HG02884 (cell line): ENCODE results near the gene SLC43A1.
A peak's percentile ranks its signal among the peaks of the same experiment; 100 is the strongest.

Experiments used
- ATAC-seq: cut with Tn5 transposase; IDR thresholded peaks from one replicate; pipeline ENCODE4 v1.9.1; 2021; ENCODE audit warnings: mild to moderate bottlenecking, moderate library complexity; ENCODE audit not compliant: unreplicated experiment

Gene SLC43A1

DNA sequence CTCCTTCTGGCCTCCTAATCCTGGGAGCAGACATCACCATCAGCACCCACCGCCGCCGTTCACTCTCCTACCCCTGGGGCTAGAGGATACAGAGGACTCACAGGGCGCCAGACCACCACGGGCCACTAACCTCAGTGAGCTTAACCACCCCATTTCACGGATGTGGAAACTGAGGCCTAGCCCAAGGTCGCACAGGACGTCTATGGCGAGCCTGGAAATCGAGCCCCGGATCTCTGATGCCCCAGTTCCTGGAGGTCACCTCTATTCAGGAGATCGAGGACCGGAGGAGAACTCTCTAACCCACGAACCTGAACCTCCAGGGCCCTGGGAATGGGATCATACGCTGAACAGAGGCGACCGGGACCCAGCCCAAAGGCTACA, 14.7 kb upstream of the SLC43A1 start:
- ATAC-seq = peak; percentile 6

DNA sequence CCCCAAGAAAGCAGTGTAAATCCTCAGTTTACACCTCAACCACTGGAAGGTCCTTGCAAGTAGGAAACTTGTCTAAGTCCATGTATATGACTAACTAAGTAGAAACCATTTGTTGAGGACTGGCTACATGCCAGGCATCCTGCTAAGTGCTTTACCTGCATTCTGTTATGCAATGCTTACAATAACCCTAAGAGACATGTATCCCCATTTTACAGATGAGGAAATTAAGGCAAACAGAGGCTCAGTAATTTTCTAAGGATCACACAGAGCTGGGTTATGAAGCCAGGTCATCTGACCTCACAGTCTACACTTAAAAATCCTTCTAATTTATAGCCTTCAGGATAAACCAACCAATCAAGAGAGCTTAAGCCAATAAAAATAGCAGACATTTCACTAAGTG, 13.5 kb upstream of the SLC43A1 start:
- ATAC-seq = no peak

GRCh38 chr11:57527056-57527631, 11.6 kb upstream of the SLC43A1 start:
- no peak for ATAC-seq

GRCh38 chr11:57523419-57523818, 7.9 kb upstream of the SLC43A1 start:
- no peak for ATAC-seq

- ATAC-seq = no peak
Observed at GRCh38 chr11:57521116-57521515, 5.6 kb upstream of the SLC43A1 start.

DNA sequence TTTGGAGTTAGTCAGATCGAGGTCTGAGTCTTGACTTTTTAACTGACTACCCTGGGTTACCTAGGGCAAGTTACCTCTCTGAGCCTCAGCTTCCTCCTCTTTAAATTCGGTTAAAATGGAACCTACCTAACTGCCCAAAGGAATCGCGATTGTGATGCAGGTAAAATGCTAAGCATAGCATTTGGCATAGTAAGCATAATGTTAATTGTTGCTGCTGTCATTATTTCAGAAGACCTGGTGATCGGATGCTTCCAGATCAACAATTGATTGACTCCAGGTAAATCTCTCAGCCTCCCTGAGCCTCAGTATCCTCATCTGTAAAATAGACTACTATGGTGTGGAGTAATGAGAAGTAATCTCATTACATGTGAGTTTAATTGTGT, 550 bp upstream of the SLC43A1 start:
- ATAC-seq = no peak

GRCh38 chr11:57514538-57515331, 767 bp downstream of the SLC43A1 start:
- ATAC-seq = peak; percentile 37

DNA sequence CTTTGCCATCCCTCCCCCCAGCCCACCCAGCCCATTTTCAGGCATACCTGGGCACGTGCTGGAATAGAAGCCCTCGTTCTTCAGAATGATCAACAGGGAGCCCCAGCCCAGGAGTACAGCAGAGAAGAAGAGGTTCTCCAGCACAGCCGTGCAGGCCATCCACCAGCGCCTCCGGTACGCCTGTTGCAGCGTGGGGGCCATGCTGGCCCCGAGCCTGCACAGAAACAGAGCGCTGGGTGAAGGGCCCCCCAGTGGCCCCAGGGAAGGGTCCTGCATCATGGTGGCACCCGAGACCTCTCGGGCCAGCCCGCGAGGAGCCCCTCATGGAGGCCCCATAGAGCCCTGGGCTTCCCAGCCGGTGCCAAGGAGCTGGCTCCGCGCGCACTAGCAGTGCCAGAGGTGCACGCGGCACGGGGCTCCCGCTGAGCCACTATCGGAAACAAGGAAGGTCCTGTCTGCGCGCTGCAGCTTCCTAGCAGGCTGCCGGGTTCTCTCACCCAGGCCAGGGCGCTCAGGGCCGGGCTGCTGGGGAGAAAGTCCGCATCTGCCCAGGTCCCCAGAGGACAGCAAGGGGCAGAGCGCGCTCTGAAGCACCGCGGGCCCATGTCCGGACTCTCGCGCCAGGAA, 1.5 kb downstream of the SLC43A1 start:
- peak; percentile 24 for ATAC-seq

DNA sequence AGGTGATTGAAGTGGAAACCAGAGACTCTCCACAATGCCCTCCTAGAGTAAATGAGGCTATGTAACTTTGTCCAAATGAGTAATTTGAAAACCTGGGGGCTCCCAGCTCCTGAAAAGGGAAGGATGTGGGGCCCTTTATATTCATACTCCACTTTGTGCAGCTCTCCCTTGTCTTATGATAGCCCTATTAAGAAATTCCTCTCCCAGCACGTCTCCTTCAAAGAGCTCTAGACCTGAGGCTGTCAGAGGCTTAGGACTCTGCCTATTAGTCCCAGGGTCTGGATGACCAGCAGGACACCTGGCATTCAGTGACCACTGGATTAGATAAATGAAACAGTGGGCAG, 2.1 kb downstream of the SLC43A1 start:
- no peak for ATAC-seq

- no peak for ATAC-seq
Observed at GRCh38 chr11:57512646-57513451, 2.7 kb downstream of the SLC43A1 start.

- ATAC-seq = no peak
Observed at GRCh38 chr11:57511741-57512430, 3.6 kb downstream of the SLC43A1 start.

- ATAC-seq = no peak
Observed at GRCh38 chr11:57508341-57509170, 6.9 kb downstream of the SLC43A1 start.

DNA sequence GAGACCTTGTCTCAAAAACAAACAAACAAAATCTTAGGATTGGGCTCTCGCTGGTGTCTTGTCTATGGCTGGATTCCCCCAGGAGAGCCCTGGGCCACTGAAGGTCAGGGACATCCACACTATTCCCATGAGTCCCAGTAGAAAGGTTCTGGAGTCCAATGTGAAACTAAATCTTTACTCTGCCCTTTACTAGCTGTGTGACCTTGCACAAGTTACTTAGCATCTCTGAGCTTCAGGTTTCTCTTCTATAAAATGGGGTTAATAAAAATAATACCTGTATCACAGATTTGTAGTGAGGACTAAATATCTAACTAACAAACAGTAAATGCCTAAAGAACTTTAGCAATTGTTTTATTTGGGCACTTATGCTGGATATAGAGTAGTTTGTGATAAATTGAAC, 9.0 kb downstream of the SLC43A1 start:
- no peak for ATAC-seq

DNA sequence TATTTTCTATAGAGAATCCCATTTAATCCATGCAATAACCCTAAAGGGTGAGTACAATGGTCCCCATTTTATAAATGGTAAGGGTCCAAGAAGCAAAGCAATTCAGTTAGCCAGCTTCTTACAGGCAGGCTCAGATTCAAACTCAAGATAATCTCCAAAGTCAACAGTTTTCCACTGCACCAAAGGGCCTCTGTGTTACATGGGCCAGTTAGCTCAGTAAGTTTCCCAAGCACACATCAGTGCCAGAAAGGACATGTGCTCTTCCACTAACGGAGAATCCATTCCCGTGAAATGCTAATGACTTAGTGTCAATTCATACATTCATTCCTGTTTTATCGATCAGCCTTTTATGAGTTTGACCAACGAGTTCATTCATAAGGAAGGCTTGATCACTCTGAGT, 11.0 kb downstream of the SLC43A1 start:
- no peak for ATAC-seq

DNA sequence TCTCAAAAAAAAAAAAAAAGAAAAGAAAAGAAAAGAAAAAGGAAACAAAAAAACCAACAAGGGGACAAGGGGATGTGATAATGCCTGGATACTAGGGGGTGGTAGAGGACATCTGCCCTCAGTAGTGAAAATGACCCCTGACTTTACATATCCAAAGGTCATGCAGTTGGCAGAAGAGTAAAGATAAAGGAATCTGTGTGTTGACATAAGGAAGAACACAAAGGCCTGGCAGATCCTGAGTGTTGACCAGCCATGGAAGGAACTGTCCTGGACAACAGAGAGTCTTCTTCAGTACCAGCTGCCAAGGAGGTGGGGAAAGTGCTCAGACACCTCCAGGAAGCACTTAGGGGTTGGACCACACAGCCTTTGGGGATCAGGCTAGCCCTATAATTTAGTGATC, 12.6 kb downstream of the SLC43A1 start:
- no peak for ATAC-seq

DNA sequence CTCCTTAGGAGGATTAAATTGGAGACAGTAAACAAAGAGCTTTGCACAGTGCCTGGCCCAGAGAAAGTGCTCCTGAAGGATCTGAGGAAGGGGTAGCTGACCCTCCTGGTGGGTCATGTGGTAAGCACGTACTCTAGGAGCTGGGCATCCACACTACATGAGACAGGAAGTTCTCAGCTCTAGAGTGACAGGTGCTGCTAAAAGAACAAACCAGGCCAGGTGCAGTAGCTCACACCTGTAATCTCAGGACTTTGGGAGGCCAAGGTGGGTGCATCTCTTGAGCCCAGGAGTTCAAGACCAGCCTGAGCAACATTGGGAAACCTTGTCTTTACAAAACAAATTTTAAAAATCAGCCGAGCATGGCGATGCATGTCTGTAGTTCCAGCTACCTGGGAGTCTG, 13.1 kb downstream of the SLC43A1 start:
- no peak for ATAC-seq

GRCh38 chr11:57501953-57502352, 13.5 kb downstream of the SLC43A1 start:
- ATAC-seq = no peak

GRCh38 chr11:57500926-57501325, 14.6 kb downstream of the SLC43A1 start:
- ATAC-seq = no peak

DNA sequence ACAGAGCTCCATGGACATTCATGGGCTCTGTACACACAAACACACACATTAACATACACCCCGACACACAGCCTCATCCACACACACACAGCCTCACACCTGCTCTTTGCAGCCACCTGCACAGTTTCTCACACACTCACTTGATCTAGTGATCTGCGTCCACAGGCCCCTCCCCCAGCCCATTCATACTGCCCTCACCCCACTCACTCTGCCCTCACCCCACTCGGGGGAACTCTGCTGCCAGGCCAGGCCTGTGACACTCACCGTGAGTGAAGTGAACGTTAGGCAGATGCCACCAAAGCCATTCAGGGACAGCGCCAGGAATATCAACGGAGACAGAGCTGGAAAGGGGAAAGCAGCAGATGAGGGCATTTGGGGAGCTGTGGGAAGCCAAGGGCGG, 15.0 kb downstream of the SLC43A1 start:
- ATAC-seq = no peak

GRCh38 chr11:57499983-57500461, 15.5 kb downstream of the SLC43A1 start:
- ATAC-seq = no peak
